Measurements from ENCODE around the gene ADAMTS19.

- TF ChIP-seq SP1 (IDR thresholded peaks at IDR 0.05; ENCODE audit: low read depth, low read length) (no peak), POLR2AphosphoS5 (IDR thresholded peaks at IDR 0.05; ENCODE audit: low read depth, low read length) (no peak), RNF2 (IDR thresholded peaks at IDR 0.05; ENCODE audit: borderline replicate concordance, low read depth, low read length, missing control alignments, poor library complexity, severe bottlenecking) (no peak)
Measured at GRCh38 chr5:129716651-129717050, 256.6 kb downstream of the ADAMTS19 start.
